ENCODE results near the gene TROAP.
A peak's percentile ranks its signal among the peaks of the same experiment; 100 is the strongest.

TROAP gene

DNA sequence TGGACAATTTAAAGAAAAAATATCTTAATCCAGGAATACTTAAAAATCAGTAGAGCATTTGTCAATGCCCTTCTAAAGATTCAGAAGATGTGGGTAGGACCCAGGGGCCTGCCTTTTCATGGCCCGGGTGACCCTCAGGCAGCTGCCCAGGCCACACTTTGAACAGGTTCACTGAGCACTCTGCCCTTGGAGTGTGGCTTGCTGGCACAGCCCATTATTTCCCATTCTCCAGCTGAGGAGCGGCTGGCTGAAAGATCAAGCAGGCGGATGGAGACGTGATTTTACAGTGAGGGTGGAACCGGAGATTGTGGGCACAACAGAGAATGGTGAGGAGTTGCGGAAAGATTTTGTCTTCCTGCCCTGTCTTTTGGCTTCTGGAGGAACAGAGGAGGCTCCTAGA is 35.2 kb upstream of the TROAP start:
- TF ChIP-seq EZH2phosphoT487 (IDR thresholded peaks at IDR 0.05; ENCODE audit: borderline replicate concordance, low read length) (no peak), CTCF (IDR thresholded peaks at IDR 0.05; ENCODE audit: low read depth, low read length, poor library complexity, severe bottlenecking) (no peak)
- Histone ChIP-seq H3K9me3 (ENCODE audit: control insufficient read depth, insufficient read depth, low read length) (no peaks in the 10 kb centered on the region), H3K79me2 (ENCODE audit: control insufficient read depth, low read length) (no peaks in the 10 kb centered on the region)

GRCh38 chr12:49288412-49288853 is 34.6 kb upstream of the TROAP start:
- TF ChIP-seq EZH2phosphoT487 (IDR thresholded peaks at IDR 0.05; ENCODE audit: borderline replicate concordance, low read length) = no peak
- TF ChIP-seq CTCF (IDR thresholded peaks at IDR 0.05; ENCODE audit: low read depth, low read length, poor library complexity, severe bottlenecking) = peak; percentile 93
- no peaks in the 10 kb centered on the region for H3F3A ChIP-seq (ENCODE audit: control insufficient read depth, insufficient read depth)
- no peaks in the 10 kb centered on the region for H3K4me1 ChIP-seq (ENCODE audit: control insufficient read depth, low read length)
- H4K20me1 ChIP-seq (ENCODE audit: control insufficient read depth, insufficient read depth, low read depth, low read length) = no peaks in the 10 kb centered on the region
- no peaks in the 10 kb centered on the region for H3K36me3 ChIP-seq (ENCODE audit: control insufficient read depth, low read length)
- no peaks in the 10 kb centered on the region for H3K9me3 ChIP-seq (ENCODE audit: control insufficient read depth, insufficient read depth, low read length)
- H3K4me3 ChIP-seq (ENCODE audit: low read length) = no peak overlapping the region
- peaks cover 27% of the 10 kb centered on the region for H3K27me3 ChIP-seq (ENCODE audit: control insufficient read depth, low read length)
- H3K27ac ChIP-seq (ENCODE audit: low read depth, low read length) = no peak overlapping the region
- H3K79me2 ChIP-seq (ENCODE audit: control insufficient read depth, low read length) = no peaks in the 10 kb centered on the region
- peak overlapping the region; percentile 11; the same call in 1 of the 2 replicates for H3K4me2 ChIP-seq (ENCODE audit: low read length)
- no peaks in the 10 kb centered on the region for H3K9me2 ChIP-seq (replicated peaks; ENCODE audit: control insufficient read depth, low read length)

More for the DNA sequence above, 35.2 kb upstream of the TROAP start:
- H4K20me1 ChIP-seq (ENCODE audit: control insufficient read depth, insufficient read depth, low read depth, low read length) = no peaks in the 10 kb centered on the region
- H3K27ac ChIP-seq (ENCODE audit: low read depth, low read length) = no peak overlapping the region
- no peaks in the 10 kb centered on the region for H3K4me1 ChIP-seq (ENCODE audit: control insufficient read depth, low read length)
- H3K4me3 ChIP-seq (ENCODE audit: low read length) = no peak overlapping the region
- H3K27me3 ChIP-seq (ENCODE audit: control insufficient read depth, low read length) = peaks cover 27% of the 10 kb centered on the region
- no peak overlapping the region for H3K4me2 ChIP-seq (ENCODE audit: low read length)
- no peaks in the 10 kb centered on the region for H3K36me3 ChIP-seq (ENCODE audit: control insufficient read depth, low read length)
- H3F3A ChIP-seq (ENCODE audit: control insufficient read depth, insufficient read depth) = no peaks in the 10 kb centered on the region
- H3K9me2 ChIP-seq (replicated peaks; ENCODE audit: control insufficient read depth, low read length) = no peaks in the 10 kb centered on the region

- no peaks in the 10 kb centered on the region for H3K9me2 ChIP-seq (replicated peaks; ENCODE audit: control insufficient read depth, low read length)
- H4K20me1 ChIP-seq (ENCODE audit: control insufficient read depth, insufficient read depth, low read depth, low read length) = no peaks in the 10 kb centered on the region
- no peaks in the 10 kb centered on the region for H3F3A ChIP-seq (ENCODE audit: control insufficient read depth, insufficient read depth)
- H3K4me1 ChIP-seq (ENCODE audit: control insufficient read depth, low read length) = no peaks in the 10 kb centered on the region
- no peaks in the 10 kb centered on the region for H3K79me2 ChIP-seq (ENCODE audit: control insufficient read depth, low read length)
- no peak for TF ChIP-seq CTCF (IDR thresholded peaks at IDR 0.05; ENCODE audit: low read depth, low read length, poor library complexity, severe bottlenecking)
- TF ChIP-seq EZH2phosphoT487 (IDR thresholded peaks at IDR 0.05; ENCODE audit: borderline replicate concordance, low read length) = no peak
- no peaks in the 10 kb centered on the region for H3K36me3 ChIP-seq (ENCODE audit: control insufficient read depth, low read length)
- H3K27ac ChIP-seq (ENCODE audit: low read depth, low read length) = no peak overlapping the region
- H3K4me3 ChIP-seq (ENCODE audit: low read length) = no peak overlapping the region
- H3K4me2 ChIP-seq (ENCODE audit: low read length) = no peak overlapping the region
- H3K27me3 ChIP-seq (ENCODE audit: control insufficient read depth, low read length) = peaks cover 27% of the 10 kb centered on the region
- no peaks in the 10 kb centered on the region for H3K9me3 ChIP-seq (ENCODE audit: control insufficient read depth, insufficient read depth, low read length)
Observed at GRCh38 chr12:49288922-49289555, 34.0 kb upstream of the TROAP start.

All from DOHH2 (cell line).